Endometrium (tissue), 2 donors: ENCODE data around the gene TNNT1.
"Not testable (repeated sequence)": the region's sequence is repeated elsewhere in the genome, so short reads cannot be mapped to it uniquely, and the experiment has no call there.

ENCODE experiments used
- FAIRE-seq: peaks from 2 replicates; lab custom pipeline; 2012; peaks lifted over from hg19 to GRCh38; lab: Jason Lieb, UNC
- donor health status: control.
- donor health status: control.

Gene TNNT1, protein sequence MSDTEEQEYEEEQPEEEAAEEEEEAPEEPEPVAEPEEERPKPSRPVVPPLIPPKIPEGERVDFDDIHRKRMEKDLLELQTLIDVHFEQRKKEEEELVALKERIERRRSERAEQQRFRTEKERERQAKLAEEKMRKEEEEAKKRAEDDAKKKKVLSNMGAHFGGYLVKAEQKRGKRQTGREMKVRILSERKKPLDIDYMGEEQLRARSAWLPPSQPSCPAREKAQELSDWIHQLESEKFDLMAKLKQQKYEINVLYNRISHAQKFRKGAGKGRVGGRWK

DNA sequence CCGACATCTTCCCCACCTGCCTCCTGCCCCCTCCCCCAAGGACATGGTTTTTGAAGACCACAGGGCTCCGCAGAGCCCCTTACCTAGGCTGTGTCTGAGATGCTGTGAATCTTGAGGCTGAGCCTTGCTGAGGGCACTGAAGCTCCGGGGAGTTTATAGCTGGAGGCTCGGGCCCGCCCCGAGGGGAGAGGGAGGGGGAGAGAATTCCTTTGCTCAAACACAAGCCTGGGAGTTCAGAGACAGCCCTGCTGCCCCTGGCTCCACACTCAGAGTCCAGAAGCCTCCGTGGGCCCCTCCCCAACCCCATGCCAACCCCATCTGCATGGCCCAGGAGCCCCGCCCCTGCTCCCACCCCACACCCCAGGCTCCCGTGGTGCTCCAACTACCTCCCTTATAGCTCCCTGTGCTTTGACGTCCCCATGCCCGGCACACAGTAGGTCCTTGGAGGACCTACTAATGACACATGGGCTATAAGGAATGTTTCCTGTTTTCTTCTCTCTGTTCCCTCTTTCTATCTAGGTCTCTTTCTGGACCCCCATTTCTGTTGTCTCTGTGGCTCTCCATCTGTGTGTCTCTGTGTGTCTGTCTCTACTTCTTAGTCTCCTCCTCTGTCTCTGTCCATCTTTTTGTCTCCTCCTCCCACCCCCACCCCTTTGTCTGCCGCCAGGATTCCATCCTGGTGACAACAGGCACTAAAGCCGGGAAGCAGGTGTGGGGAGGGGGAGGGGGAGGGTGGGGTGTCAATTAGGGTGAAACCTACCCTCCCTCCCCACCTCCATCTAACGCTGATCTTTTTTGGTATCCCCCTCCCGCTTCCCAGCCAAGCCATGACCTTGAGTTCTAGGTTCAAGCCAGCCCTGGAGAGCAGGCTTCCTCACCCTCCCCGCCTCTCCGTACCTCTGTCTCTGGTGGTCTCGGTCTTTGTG is at the start of gene TNNT1:
TNNT1 (minus strand) TSS at position 129 of the 926 bp plus-strand sequence. CDS start 2,049 bp downstream, outside the sequence.
- FAIRE-seq: no peak

DNA sequence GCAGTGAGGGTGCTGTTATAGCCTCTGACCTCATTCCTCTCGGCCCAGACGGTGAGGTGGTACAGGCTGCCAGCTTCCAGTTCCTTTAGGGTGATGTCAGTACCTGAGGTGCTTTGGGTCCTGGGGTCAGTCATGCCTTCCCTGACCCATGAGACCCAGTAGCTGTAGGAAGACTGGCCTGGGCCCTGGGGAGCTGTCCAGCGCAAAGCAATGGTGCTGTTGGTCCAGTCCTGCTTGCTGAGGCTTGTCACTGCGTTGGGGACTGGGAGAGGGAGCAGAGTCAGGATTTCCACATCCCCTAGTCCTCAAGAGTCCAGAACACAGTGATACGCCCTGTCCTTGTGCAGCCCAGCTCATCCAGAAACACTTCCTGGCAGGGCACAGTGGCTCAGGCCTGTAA is 49.6 kb upstream of the TNNT1 start:
- no peak for FAIRE-seq

DNA sequence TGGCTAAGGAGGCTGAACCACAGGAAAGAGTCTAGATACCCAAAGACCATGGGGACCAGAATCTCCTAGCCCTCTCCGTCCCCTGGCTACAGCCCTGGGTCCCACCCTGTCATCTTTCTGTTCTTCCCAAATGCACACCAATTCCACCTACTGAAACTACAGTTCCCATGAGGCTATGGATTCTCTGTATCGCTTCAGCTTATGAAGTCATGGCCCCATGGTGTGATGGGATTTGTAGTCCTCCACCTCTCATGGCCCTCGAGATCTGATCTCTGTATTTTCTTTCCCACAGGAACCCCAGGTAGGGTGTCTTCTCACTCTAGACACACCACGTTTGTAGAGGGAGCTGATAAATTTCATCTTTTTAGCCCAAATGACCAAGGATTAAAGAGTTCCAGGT is 48.5 kb upstream of the TNNT1 start:
- no peak for FAIRE-seq

DNA sequence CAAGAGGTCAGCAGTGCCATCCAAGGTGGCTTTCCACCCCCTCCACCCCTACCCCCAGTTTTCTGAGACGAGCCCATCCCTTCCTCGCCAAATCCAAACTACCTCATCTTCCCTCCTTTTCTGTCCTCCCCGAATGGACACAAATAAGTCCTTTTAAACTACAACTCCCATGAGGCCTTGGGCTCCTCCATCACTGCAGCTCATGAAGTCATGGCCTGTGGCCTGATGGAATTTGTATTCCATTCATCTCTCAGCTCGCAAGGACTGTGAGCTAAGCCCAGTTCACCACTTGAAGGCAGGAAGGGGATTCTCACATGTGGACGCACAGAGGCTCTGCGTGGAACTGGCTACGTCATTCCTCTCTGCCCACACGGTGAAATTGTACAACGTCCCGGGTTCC is 47.8 kb upstream of the TNNT1 start:
- FAIRE-seq: no peak

DNA sequence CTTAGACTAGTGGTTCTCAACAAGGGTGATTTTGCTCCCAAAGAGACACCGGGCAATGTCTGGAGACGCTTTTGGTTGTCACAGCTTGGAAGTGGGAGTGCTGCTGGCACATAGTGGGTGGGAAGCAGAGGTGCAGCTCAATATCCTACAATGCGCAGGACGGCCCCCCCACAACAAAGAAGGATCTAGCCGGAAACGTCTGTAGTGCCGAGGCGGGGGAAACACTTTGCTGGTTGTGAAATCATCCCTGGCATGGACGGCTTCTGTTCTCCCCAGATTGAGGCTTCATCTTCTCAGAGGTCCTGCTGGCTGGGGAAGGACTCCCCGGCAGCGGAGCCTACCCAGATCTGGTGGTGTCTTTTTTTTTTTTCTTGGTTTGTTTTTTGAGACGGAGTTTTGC is 44.5 kb upstream of the TNNT1 start:
- no peak for FAIRE-seq

DNA sequence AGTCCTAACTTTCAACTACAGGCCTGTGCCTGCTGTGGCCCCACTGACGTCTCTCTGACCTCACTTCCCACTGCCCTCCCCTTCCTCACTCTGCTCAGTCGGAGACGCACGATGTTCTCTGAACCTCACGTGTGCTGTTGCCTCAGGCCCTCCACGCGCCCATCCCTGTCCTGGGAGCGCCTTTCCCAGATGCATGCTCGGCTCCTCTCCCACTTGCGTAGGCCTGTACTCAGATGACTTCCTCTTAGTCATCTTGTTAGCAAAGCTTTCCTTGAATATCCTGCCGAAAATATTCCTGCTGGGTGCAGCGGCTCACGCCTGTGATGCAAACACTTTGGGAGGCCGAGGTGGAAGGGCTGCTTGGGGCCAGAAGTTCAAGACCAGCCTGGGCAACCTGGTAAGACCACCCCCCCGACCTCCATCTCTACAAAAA is 40.4 kb upstream of the TNNT1 start:
- no peak for FAIRE-seq

DNA sequence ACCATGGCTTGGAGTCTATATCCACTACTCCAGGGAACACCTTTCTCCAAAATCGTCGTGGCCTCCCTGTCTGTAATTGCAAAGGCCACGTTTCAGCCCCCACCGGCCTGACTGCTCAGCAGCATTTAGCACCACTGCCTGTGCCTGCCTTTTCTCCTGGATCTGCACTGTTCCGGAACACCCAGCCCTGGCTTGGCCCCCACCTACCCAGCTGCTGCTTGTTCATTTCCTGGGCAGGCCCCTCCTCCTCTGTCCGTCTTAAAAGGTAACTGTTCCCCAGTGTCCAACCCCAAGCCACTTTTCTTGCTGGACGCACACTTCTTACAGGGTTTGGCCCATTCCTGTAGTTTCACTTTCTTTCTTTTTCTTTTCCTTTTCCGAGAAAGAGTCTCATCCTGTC is 39.6 kb upstream of the TNNT1 start:
- no peak for FAIRE-seq

DNA sequence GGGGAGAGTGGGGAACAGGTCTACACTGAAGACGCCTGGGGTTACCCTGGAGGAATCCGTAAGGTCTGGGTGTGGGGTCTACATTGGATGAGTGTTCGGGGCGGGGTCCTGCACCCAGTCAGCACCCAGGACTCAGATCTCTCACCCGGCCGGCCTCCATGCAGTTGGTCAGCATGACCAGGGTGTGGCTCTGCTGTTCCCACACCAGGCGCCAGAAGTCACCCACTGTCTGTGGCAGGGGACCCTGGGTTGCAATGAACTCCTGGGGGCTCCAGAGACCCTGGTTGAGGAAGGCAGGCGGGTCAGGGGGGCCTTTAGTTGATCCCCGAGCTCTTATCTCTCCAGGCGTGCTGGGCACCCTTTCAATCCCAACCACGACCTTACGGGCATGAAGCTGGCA is 37.1 kb upstream of the TNNT1 start:
- FAIRE-seq: no peak

DNA sequence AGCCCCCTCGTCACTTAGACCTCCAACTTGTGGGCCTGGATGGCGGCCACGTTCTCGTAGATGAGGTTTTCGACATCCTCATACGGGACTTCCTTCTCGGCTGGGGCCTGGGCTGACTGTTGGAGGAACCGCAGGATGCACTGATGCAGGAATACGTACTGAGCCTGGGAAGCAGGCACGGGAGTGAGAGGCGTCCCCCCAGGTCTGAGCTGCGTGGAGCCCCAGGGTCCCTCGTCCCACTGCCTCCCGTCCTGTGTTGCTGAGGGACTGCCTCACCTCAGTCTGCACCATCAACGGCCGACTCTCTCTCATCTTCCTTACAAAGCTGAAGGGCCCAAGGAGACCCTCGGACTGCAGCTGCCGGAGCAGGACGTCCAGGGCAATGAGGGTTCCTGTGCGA is 32.7 kb upstream of the TNNT1 start:
- no peak for FAIRE-seq

DNA sequence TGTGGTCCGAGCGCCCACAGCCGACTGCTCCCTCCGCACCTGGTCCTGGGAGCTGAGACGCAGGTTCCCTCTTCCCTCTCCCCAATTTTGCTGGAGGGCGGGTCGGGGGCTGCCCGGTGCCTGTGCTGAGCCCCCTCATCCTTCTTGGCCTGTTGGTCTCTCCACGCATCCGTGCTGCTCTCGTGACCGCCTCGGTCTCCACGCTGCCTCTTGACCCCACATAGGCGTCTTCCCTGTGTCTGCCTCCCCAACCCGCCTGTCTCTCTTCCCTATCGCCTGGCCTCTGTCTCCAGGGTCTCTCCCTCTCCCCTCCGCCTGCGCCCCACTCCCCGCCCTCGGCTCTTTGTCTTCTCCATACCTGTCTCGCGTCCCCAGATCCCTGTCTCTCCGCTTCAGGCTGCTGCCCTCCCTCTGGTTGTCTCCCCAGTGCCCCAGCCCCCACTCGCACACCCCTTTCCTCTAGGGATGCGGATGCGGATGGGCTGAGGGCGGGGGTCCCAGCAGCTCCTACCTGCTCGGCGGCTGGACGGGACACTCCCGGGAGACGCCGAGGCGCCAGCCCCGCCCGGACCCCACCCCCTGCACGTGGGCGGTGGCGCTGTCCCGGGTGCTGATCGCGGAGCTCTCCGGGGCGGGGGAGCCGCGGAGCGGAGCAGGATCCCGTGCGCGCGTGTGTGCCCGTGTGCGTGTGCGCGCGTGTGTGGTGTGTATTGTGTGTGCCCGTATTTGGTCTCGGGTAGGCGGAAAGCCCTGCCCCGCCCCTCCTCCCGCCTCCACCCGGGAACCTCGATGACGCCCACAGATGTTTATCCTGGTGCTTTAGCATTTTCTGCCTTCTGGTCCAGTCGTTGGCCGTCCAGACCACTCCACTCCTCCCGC is 30.8 kb upstream of the TNNT1 start, which contains the start of gene SYT5:
SYT5 (minus strand) TSS at position 684 of the 879 bp plus-strand sequence. CDS start 1,248 bp downstream, outside the sequence.
- FAIRE-seq: no peak

DNA sequence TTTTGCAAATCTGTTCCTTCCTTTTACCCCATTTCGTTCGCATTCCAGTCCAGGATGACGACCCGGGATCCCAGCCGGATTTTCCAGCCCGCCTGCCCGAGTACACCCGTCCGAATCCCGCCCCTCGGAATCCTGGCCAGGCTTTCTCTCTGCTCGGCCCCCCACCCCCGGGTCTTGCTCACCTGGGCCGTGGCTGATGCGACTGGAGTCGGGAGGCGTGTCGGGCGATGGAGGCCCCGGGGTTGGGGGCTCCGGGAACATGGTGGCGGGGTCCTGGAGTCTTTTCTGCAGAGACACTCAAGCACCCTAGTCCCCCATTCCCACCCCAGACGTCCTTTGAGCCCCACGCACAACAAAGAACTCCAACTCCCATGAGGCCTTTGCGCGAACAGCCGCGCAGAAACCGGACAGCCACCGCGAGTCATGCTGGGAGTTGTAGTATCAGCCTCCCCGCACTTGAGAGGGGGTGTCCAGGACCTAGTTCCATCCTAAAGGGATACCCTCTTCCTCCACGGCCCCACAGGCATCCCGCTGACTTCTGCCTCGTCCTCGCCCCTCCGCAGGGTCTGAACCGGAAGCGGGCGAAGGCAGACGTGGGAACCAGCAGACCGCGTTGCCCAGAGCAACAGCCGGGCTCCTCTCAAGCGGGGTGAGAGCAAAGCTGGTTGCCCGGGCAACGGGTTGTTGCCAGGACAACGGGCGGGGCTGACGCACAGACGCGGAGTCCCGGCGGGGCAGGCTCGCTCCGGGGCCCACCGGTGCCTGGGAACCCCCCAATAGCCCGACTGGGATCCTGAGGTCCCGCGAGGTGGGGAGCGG is 30.0 kb upstream of the TNNT1 start:
- no peak for FAIRE-seq

DNA sequence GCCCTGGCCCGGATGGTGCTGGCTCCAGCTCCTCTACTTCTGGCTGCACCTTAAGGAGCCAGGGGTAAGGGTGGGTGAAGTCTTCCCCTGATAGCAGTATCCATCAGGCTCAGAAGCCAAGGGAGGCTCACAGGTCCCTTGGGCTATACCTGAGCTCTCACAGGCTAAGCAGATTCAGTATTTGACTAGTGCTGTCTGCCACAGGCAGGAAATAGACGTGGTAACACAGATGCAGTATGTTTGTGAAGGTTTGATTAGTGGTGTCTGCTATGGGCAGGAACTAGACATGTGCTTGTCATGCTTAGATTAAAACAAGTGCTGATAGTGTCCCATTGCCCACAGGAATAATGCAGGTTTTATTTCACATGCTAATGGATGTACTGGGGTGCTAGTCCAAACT is 27.1 kb upstream of the TNNT1 start:
- no peak for FAIRE-seq

DNA sequence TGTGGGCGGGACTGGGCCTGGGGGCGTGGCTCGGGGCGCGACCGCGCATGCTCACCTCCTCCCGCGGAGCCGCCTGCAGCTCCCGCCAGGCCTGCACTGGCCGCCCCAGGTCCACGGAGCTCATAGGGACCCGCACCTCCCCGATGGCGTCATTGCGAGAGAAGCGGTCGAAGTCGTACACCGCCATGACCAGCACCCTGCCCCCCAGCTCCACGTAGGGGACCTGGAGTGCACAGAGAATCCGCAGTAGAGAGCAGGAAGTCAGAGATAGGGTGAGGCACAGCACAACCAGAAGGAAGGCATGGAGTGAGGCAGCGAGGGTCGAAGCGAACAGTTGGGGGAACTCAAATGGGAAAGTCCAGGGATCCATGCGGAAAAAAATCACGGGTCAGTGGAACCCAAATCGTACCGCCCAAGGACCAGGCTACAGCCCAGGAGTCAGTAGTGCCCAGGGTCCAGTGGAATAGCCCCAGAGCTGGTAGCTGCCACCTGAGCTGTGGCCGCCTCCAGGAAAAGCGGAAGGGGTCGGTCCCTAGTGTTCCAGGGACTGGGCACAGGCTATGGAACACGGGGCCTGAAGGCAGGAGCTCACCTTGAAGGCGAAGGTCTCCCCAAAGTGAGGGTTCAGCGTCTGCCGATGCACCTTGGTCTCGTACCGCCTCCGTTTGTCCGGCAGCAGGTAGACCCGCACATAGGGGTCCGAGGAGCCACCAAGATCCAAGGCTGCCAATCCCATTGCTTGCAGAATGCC is 26.3 kb upstream of the TNNT1 start:
- FAIRE-seq: no peak

DNA sequence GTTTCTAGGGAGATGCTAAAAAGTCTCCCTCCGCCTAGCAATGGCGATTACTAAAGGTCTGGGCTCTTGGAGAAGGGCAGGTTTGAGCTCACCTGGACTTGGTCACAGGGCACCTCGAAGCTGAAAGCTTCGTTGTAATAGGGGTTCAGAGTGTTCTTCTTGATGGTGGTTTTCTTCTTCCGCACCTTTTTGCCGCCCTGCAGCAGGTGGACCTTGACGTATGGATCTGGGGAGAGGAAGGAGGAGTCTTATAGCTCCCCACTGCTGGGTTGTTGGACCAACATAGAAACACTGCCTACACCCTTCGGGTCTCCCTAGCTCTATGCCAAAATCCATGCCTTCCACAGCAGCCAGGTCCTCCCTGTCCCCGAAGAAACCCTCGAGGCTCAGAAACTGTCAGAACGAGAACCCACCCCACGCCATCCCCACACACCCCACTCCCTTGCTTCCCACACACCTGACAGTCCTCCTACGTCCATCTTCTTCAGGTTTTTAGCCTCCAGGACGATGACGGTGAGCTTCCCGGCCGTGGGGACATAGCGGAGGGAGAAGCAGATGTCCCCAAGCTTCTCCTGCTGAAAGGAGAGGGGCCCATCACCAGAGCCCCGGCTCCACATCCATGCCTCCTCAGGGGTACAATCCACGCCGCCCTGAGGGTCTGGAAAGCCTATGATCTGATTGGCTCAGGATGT is 25.6 kb upstream of the TNNT1 start:
- FAIRE-seq: no peak

DNA sequence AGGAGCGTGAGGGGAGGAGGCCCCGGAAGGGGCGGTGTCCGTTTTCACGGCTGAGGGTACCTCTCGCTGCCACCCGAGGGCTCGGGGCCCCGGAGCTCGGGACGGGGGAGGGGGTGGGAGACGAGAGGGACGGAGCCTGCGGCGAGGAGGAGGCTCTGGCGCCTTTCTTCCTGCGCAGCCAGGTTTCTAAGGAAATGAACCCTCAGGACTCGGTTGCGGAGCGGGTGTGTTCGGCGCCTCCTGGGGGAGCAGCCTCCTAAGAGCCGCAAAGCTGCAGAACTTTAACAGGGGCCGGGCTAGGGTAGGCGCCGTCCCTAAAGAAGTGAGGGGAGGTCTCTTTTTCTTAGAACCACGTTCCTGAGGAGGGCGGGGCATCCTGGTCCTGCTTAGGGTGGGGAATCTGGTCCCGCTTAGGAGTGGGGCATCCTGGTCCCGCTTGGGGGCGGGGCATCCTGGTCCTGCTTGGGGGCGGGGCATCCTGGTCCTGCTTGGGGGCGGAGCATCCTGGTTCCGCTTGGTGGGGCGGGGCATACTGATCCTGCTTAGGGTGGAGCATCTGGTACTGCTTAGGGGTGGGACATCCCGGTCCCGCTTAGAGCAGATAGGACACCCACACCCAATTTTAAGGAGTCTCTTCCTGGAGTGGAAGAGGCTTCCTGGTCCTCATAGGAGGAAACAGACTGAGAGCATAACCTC is 24.9 kb upstream of the TNNT1 start:
- FAIRE-seq: no peak

DNA sequence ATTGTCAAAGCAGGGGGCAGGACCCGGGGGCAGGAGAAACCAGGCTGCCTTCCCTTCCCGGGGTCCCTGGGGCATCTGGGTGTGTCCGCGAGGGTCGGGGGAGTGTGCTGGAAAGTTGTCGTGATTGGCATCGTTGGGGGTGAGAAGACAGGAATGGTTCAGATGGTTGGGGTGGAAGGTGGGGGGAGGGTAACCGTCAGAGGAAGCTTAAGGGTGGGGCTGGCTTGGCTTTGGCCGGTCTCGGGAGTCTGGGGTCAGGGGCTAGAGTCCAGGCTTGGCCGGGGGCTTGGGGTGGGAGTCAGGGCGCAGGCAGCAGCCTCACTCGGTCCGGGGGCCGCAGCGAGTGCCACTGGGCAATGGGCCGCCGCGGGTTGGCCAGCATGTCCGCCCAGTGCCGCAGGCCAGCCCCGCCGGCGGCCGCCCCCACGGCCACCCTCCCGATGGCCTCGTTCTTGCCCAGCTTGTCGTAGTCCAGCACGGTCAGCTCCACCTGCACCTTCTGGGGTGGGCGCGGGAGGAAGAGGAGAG is 24.2 kb upstream of the TNNT1 start:
- no peak for FAIRE-seq

DNA sequence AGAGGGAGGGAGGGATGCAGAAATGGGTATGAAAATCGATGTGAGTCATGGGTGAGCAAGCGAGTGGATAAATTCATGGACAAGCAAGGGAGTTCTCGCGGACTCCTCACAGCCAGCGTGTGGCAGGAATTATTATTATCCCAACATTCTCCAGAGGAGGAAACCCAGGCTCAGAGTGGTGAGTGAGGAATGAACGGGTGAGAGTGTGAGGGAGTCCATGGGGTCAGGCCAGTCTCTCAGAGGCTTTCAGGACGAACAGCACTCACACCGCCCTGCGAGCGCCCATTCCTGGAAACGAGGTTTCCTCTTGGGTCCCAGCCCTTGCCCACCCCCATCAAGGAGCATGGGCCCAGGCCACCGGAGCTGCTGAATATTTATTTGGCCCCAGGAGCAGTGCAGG is 23.7 kb upstream of the TNNT1 start:
- FAIRE-seq: no peak

DNA sequence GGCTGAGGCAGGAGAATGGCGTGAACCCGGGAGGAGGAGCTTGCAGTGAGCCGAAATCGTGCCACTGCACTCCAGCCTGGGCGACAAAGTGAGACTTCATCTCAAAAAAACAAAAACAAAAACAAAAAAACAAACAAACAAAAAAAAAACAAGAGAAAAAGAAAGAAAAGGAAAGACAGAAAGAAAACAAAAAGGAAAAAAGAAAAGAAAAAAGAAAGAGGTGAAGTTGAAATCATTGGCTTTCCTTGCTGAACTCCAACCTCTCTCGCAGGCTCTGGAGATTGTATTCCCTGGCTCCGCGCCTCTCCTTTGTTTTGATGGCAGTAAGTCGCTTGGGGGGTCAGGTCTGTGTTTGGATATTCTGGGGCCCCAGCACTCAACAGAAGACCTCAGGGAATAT is 23.3 kb upstream of the TNNT1 start:
- not testable (repeated sequence) for FAIRE-seq

DNA sequence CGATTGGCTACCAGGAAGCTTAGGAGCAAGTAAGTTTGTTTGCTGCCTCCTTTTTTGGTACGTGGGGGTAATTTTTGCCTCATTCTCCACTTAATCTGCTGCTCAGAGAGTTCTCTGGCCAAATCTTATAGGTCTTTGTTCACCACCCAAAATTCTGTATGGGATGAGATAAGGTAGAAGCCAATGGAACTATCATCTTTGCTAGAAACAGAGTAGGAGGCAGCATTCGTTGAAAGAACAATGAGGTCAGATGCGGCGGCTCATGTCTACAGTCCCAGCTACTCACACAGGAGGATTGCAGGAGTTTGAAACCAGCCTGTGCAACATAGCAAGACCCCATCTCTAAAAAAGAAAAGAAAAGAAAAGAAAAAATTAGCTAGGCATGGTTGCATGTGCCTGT is 22.4 kb upstream of the TNNT1 start:
- FAIRE-seq: no peak
